GM12801 (cell line): ENCODE measurements around the gene FYTTD1.

Experiments used
- CTCF ChIP-seq: IDR thresholded peaks from one replicate; pipeline ENCODE4 v1.5.1; 2011; ENCODE audit warnings: control low read depth; ENCODE audit not compliant: insufficient read length; ENCODE audit errors: extremely low read depth

The FYTTD1 gene

DNA sequence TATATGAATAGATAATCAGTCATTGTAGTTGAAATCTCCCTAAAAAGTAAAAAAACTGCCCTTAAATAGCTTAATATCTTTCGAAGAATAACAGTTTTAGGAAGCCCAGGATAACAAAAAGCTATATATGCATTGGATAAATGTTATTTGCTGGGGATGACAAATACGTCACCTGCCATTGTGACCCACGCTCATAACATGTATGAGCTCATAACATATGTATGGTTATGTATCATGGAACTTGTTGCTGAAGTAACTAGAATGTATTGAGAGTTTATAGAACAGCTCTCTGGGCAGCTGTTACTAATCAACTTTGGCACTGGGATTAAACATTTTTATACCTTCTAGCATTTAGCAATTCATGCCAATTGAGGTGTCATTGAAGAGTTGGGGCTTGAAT, 39.6 kb downstream of the FYTTD1 start:
- no peak for TF ChIP-seq CTCF

DNA sequence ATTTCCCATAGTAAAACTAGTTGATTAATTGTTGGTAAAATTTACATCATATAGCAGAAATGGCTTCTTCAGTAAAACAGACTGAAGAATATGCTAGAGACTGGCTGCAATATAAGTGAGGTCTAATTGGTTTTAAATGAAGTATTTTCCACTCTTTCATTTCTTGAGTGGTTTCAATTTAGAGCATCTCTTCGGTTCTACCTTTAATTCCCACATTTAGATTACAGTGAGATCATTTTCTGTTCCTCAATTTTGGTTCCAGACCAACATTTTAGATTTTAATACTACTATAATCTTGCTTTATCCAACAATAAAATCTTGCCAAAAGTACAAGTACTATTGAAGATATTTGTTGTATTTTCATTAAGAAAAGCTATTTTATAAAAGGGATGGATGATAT, 40.4 kb downstream of the FYTTD1 start:
- TF ChIP-seq CTCF = no peak

DNA sequence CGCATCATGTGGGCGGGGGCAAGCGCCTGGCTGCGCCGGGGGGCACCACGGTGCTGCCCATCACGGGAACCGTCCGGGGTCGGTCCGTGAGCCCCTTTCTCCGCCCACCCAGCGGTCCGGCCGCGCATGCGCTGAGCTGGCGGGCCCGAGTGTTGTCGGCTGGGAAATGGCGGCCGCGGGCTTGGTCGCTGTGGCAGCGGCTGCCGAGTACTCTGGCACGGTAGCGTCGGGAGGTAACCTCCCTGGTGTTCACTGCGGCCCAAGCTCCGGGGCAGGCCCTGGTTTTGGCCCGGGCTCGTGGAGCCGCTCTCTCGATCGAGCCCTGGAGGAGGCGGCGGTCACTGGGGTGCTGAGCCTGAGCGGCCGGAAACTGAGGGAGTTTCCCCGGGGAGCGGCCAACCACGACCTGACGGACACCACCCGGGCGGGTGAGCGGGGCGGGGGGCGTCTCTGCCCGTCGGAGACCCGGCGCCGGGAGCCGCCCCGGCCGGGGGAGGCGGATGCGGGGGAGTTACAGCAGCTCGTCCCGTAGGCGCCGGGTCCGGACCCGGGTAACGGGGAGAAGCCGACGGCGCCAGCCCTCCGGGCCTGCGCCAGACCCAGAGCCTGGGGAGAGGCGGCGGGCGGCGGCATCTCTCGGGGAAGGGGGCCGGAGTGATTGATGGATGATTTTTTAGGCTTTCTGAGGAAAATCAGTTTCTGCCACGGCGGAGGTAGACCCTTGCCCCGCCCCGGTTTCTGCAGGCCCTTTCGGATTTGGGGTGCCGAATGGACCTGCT, 41.6 kb downstream of the FYTTD1 start, which contains the start of gene LRCH3:
LRCH3 (plus strand) TSS at position 142 of the 779 bp plus-strand sequence; CDS start at position 167, 25 bp downstream.
- no peak for TF ChIP-seq CTCF

GRCh38 chr3:197791892-197792647, 42.4 kb downstream of the FYTTD1 start:
- no peak for TF ChIP-seq CTCF

DNA sequence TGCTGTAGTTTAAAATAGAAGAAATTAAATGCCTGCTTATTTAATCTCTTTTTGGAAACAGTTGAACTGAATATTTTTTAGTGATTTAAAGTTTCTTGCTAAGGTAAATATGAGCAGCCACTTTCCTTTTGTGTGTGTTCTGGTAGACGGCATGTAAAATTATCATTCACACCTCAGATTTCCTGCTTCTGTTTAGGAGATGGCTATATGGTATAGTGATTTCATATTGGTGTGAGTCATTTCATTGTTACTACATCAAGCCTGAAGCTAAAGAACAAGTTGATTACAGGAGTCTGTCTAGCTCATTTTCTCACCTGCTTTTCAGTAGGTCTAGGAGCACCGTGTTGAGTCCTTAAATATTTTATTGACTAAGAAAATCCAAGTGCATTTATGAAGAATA, 43.6 kb downstream of the FYTTD1 start:
- TF ChIP-seq CTCF = no peak

- no peak for TF ChIP-seq CTCF
These were observed 44.4 kb downstream of the FYTTD1 start for GRCh38 chr3:197794115-197794514.

- no peak for TF ChIP-seq CTCF
These were observed 45.5 kb downstream of the FYTTD1 start for GRCh38 chr3:197795200-197795599.
